HCT116 (cell line): ENCODE measurements around the gene VAV2.

ENCODE experiments used
- POLR2A ChIP-seq: IDR thresholded peaks from 2 replicates; pipeline ENCODE4 v1.7.0; 2011; ENCODE audit warnings: borderline replicate concordance; ENCODE audit not compliant: insufficient read depth, insufficient read length; ENCODE audit errors: extremely low read depth
- RAD21 ChIP-seq: IDR thresholded peaks from 2 replicates; pipeline ENCODE4 v1.6.1; 2012; ENCODE audit warnings: low read depth, mild to moderate bottlenecking
- TCF7L2 ChIP-seq: IDR thresholded peaks from 2 replicates; pipeline ENCODE4 v1.7.0; 2011; ENCODE audit warnings: borderline replicate concordance, inconsistent platforms; ENCODE audit not compliant: insufficient read depth, insufficient read length; ENCODE audit errors: extremely low read depth
- TF ChIP-seq, protein P1 (sequence below), 3 experiments: fragments of 200-600 bp in 1 of 3; sonication (generic) in 1 of 3; IDR thresholded peaks in 2 of 3; conservative IDR thresholded peaks in 1 of 3; 2 replicates each; pipeline ENCODE4 v1.5.1; 2012 to 2017; ENCODE audit warnings: low read depth in 2 of 3, low read length in 2 of 3, antibody characterized with exemption in 1 of 3, borderline replicate concordance in 1 of 3, control low read depth in 1 of 3, mild to moderate bottlenecking in 1 of 3, mixed read lengths in 1 of 3, mixed run types in 1 of 3, moderate library complexity in 1 of 3; ENCODE audit not compliant: insufficient read depth in 1 of 3
- TF ChIP-seq, protein P2 (sequence below): IDR thresholded peaks from 2 replicates; pipeline ENCODE4 v1.6.1; 2012

DNA sequence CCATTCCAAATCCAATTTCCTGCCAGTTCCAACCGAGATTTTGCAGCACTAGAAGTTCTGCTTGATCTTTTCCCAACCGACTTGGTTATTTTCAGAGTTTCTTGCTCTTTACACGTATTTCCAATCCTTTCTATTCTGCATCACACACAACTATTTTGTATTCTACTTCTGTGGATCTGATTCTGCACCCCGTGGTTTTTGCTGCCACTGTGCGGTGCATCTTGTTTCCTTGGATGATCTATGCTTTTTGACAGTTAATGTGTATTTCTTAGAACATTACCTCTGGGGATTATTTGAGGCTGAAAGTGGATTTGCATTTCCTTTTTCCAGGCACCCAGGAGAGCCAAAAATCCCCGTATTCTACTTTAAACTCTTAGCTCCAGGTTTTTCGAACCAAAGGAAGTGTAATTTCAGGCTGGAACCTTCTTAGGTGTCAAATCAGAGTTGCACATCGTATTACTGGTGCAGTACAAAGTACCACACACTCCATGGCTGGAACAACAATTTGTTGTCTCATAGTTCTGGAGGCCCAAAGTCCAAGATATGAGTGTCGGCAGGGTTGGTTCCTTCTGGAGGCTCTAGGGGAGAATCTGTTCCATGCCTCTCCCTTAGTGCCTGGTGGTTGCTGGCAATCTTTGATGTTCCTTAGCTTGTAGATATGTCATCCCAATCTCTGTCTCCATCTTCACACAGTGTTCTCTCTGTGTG is 239.2 kb downstream of the VAV2 start:
- TF ChIP-seq, protein P1, sequence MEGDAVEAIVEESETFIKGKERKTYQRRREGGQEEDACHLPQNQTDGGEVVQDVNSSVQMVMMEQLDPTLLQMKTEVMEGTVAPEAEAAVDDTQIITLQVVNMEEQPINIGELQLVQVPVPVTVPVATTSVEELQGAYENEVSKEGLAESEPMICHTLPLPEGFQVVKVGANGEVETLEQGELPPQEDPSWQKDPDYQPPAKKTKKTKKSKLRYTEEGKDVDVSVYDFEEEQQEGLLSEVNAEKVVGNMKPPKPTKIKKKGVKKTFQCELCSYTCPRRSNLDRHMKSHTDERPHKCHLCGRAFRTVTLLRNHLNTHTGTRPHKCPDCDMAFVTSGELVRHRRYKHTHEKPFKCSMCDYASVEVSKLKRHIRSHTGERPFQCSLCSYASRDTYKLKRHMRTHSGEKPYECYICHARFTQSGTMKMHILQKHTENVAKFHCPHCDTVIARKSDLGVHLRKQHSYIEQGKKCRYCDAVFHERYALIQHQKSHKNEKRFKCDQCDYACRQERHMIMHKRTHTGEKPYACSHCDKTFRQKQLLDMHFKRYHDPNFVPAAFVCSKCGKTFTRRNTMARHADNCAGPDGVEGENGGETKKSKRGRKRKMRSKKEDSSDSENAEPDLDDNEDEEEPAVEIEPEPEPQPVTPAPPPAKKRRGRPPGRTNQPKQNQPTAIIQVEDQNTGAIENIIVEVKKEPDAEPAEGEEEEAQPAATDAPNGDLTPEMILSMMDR (IDR thresholded peaks at IDR 0.05 in 2 of 3, conservative IDR thresholded peaks at IDR 0.05 in 1 of 3; ENCODE audit: borderline replicate concordance in 1 of 3, insufficient read depth in 1 of 3, low read depth in 2 of 3, low read length in 2 of 3), result no peak
- TF ChIP-seq TCF7L2, result no peak
- TF ChIP-seq POLR2A, result no peak
- no peak for TF ChIP-seq RAD21
- TF ChIP-seq, protein P2, sequence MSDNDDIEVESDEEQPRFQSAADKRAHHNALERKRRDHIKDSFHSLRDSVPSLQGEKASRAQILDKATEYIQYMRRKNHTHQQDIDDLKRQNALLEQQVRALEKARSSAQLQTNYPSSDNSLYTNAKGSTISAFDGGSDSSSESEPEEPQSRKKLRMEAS, result no peak
